HCT116 (cell line): ENCODE measurements around the gene RNPEP. TPM values are rescaled to one million over a fixed set of nuclear protein-coding genes. Genes with fewer than 3 reads are reported as not detected.

ENCODE experiments used
- ATAC-seq: fragments of 200-7000 bp; cut with Tn5 transposase; 2 replicates; pipeline ENCODE4 v1.9.1; 2020; ENCODE audit warnings: mild to moderate bottlenecking, moderate library complexity
- BruUV-seq: library from RNA; stranded (reverse); fragments of 400-500 nt; replicated peaks from 2 replicates; lab custom pipeline; 2021; lab: Mats Ljungman, UMichigan
- CTCF ChIA-PET: fragments of 300-600 bp; sonication (Branson Sonifier 250); formaldehyde crosslinking; loops from one replicate; lab custom pipeline; 2021; ENCODE audit warnings: antibody characterized with exemption; lab: Charles Lee
- POLR2A ChIA-PET: fragments of 300-600, 350-600 bp; sonication (Branson Sonifier 250); formaldehyde crosslinking; loops from one replicate; lab custom pipeline; 2021; ENCODE audit warnings: antibody characterized with exemption; lab: Charles Lee
- RAD21 ChIA-PET, 2 experiments: fragments of 300-600 bp; sonication (Branson Sonifier 250); formaldehyde crosslinking; loops; one replicate each; lab custom pipeline; 2023; ENCODE audit warnings: low total read pairs in 2 of 2; ENCODE audit not compliant: uncharacterized antibody in 2 of 2, unreplicated experiment in 2 of 2, low non-redundant PET in 1 of 2; lab: Charles Lee
- DNase-seq: peaks from one replicate; pipeline ENCODE4 v3.0.0-alpha.2; 2010; ENCODE audit warnings: low read depth, low spot score
- H2AFZ ChIP-seq: fragments of 200-600 bp; shearing (Covaris generic), sonication (generic); 2 replicates; pipeline ENCODE4 v1.6.1; 2017; ENCODE audit warnings: low read depth, mixed run types, mixed read lengths, antibody characterized with exemption, low read length; ENCODE audit not compliant: poor library complexity, severe bottlenecking
- H3K27ac ChIP-seq: 2 replicates; pipeline ENCODE4 v1.5.1; 2012; ENCODE audit warnings: low read depth, low read length
- H3K27me3 ChIP-seq: fragments of 200-600 bp; sonication (generic); 2 replicates; pipeline ENCODE4 v1.6.1; 2016; ENCODE audit warnings: mixed run types, low read length, mixed read lengths; ENCODE audit not compliant: insufficient read depth
- H3K36me3 ChIP-seq, 2 experiments: fragments of 200-500 bp in 1 of 2; fragments of 200-600 bp in 1 of 2; sonication (Bioruptor generic) in 1 of 2; sonication (generic) in 1 of 2; 2 replicates each; pipeline versions ENCODE4 v1.5.1 to v1.6.1; 2014 to 2016; ENCODE audit warnings: low read length in 2 of 2, inconsistent platforms in 1 of 2, mixed read lengths in 1 of 2, mixed run types in 1 of 2; ENCODE audit not compliant: insufficient read depth in 2 of 2, control insufficient read depth in 1 of 2
- H3K4me1 ChIP-seq, 2 experiments: fragments of 200-600 bp in 1 of 2; sonication (generic) in 1 of 2; 2 replicates each; pipeline versions ENCODE4 v1.5.1 to v1.6.1; 2012 to 2017; ENCODE audit warnings: low read length in 2 of 2, inconsistent platforms in 1 of 2, mild to moderate bottlenecking in 1 of 2, mixed read lengths in 1 of 2, mixed run types in 1 of 2, moderate library complexity in 1 of 2; ENCODE audit not compliant: insufficient read depth in 2 of 2, control insufficient read depth in 1 of 2
- H3K4me2 ChIP-seq: fragments of 200-600 bp; sonication (generic); 2 replicates; pipeline ENCODE4 v1.6.1; 2017; ENCODE audit warnings: mixed run types, low read length, mixed read lengths
- H3K4me3 ChIP-seq, 2 experiments: fragments of 200-600 bp in 1 of 2; sonication (generic) in 1 of 2; replicated peaks in 1 of 2; 2 replicates each; pipeline ENCODE4 v1.5.1; 2011 to 2016; ENCODE audit warnings: low read length in 2 of 2, control low read depth in 1 of 2, low read depth in 1 of 2, mild to moderate bottlenecking in 1 of 2, mixed read lengths in 1 of 2, mixed run types in 1 of 2
- H3K79me2 ChIP-seq: fragments of 200-600 bp; sonication (generic); 2 replicates; pipeline ENCODE4 v1.6.1; 2017; ENCODE audit warnings: mild to moderate bottlenecking, mixed run types, low read length, moderate library complexity, mixed read lengths; ENCODE audit not compliant: insufficient read depth
- H3K9ac ChIP-seq: fragments of 200-600 bp; sonication (generic); 2 replicates; pipeline ENCODE4 v1.6.1; 2016; ENCODE audit warnings: low read length, mixed read lengths
- H3K9me2 ChIP-seq: fragments of 200-600 bp; sonication (generic), shearing (Covaris generic); 2 replicates; pipeline ENCODE4 v1.6.1; 2017; ENCODE audit warnings: mixed run types, mild to moderate bottlenecking, moderate library complexity; ENCODE audit not compliant: insufficient read depth
- H3K9me3 ChIP-seq, 2 experiments: fragments of 200-500 bp in 1 of 2; fragments of 200-600 bp in 1 of 2; sonication (Bioruptor generic) in 1 of 2; sonication (generic) in 1 of 2; 2 replicates each; pipeline ENCODE4 v1.6.1; 2014 to 2017; ENCODE audit warnings: low read length in 2 of 2, mixed read lengths in 2 of 2, inconsistent platforms in 1 of 2, low read depth in 1 of 2, mild to moderate bottlenecking in 1 of 2, mixed run types in 1 of 2, moderate library complexity in 1 of 2; ENCODE audit not compliant: control insufficient read depth in 1 of 2, insufficient read depth in 1 of 2
- H4K20me1 ChIP-seq: fragments of 200-600 bp; sonication (generic), shearing (Covaris generic); 2 replicates; pipeline ENCODE4 v1.6.1; 2017; ENCODE audit warnings: mixed run types, mild to moderate bottlenecking, moderate library complexity; ENCODE audit not compliant: insufficient read depth
- CBX3 ChIP-seq: IDR thresholded peaks from 2 replicates; pipeline ENCODE4 v1.6.1; 2012; ENCODE audit warnings: low read depth
- CEBPB ChIP-seq: IDR thresholded peaks from 2 replicates; pipeline ENCODE4 v1.6.1; 2012; ENCODE audit warnings: low read depth
- EGR1 ChIP-seq: IDR thresholded peaks from 2 replicates; pipeline ENCODE4 v1.6.1; 2012; ENCODE audit warnings: low read depth
- EZH2 ChIP-seq: fragments of 200-600 bp; sonication (generic); IDR thresholded peaks from 2 replicates; pipeline ENCODE4 v1.6.1; 2017; ENCODE audit warnings: antibody characterized with exemption, mixed run types
- EZH2phosphoT487 ChIP-seq: fragments of 200-600 bp; IDR thresholded peaks from 2 replicates; pipeline ENCODE4 v1.6.1; 2018; ENCODE audit warnings: antibody characterized with exemption, borderline replicate concordance
- JUND ChIP-seq: IDR thresholded peaks from 2 replicates; pipeline ENCODE4 v1.6.1; 2012
- MAX ChIP-seq: IDR thresholded peaks from 2 replicates; pipeline ENCODE4 v1.6.1; 2012
- POLR2A ChIP-seq: IDR thresholded peaks from 2 replicates; pipeline ENCODE4 v1.7.0; 2011; ENCODE audit warnings: borderline replicate concordance; ENCODE audit not compliant: insufficient read depth, insufficient read length; ENCODE audit errors: extremely low read depth
- POLR2AphosphoS5 ChIP-seq: IDR thresholded peaks from 2 replicates; pipeline ENCODE4 v1.6.1; 2011; ENCODE audit warnings: mild to moderate bottlenecking, low read depth, low read length, moderate library complexity
- SIN3A ChIP-seq: IDR thresholded peaks from 2 replicates; pipeline ENCODE4 v1.6.1; 2012; ENCODE audit warnings: low read depth
- TCF7L2 ChIP-seq: IDR thresholded peaks from 2 replicates; pipeline ENCODE4 v1.7.0; 2011; ENCODE audit warnings: borderline replicate concordance, inconsistent platforms; ENCODE audit not compliant: insufficient read depth, insufficient read length; ENCODE audit errors: extremely low read depth
- YY1 ChIP-seq: IDR thresholded peaks from 2 replicates; pipeline ENCODE4 v1.6.1; 2011; ENCODE audit warnings: low read length, low read depth, moderate library complexity, mild to moderate bottlenecking; ENCODE audit not compliant: insufficient replicate concordance; ENCODE audit errors: extremely low read depth
- ZFX ChIP-seq: fragments of 450-650 bp; IDR thresholded peaks from 2 replicates; pipeline ENCODE4 v1.6.1; 2017
- ZNF274 ChIP-seq: fragments of 200-500 bp; sonication (Bioruptor generic); IDR thresholded peaks from 2 replicates; pipeline ENCODE4 v1.6.1; 2014; ENCODE audit warnings: mild to moderate bottlenecking, low read depth, low read length, inconsistent platforms
- intact Hi-C: fragments of 100-400 bp; cut with micrococcal nuclease; formaldehyde crosslinking; loops from 2 replicates; pipeline ENCODE4 v1.10.0; 2022
- total RNA-seq: library from RNA; stranded (reverse); gene quantifications from one replicate; pipeline ENCODE4 v1.2.1, GENCODE V29; 2021; ENCODE audit not compliant: unreplicated experiment
- TF ChIP-seq, protein P1 (sequence below), 3 experiments: fragments of 200-600 bp in 1 of 3; sonication (generic) in 1 of 3; IDR thresholded peaks in 2 of 3; conservative IDR thresholded peaks in 1 of 3; 2 replicates each; pipeline ENCODE4 v1.5.1; 2012 to 2017; ENCODE audit warnings: low read depth in 2 of 3, low read length in 2 of 3, antibody characterized with exemption in 1 of 3, borderline replicate concordance in 1 of 3, control low read depth in 1 of 3, mild to moderate bottlenecking in 1 of 3, mixed read lengths in 1 of 3, mixed run types in 1 of 3, moderate library complexity in 1 of 3; ENCODE audit not compliant: insufficient read depth in 1 of 3
- TF ChIP-seq, protein P2 (sequence below): IDR thresholded peaks from 2 replicates; pipeline ENCODE4 v1.6.1; 2011; ENCODE audit warnings: mild to moderate bottlenecking, low read length, moderate library complexity; ENCODE audit not compliant: insufficient replicate concordance; ENCODE audit errors: extremely low read depth
- TF ChIP-seq, protein P3 (sequence below): IDR thresholded peaks from 2 replicates; pipeline ENCODE4 v1.6.1; 2012; ENCODE audit warnings: low read depth

Gene RNPEP
- total RNA-seq, 1 experiment from 2014 or later: 85.9 TPM

DNA sequence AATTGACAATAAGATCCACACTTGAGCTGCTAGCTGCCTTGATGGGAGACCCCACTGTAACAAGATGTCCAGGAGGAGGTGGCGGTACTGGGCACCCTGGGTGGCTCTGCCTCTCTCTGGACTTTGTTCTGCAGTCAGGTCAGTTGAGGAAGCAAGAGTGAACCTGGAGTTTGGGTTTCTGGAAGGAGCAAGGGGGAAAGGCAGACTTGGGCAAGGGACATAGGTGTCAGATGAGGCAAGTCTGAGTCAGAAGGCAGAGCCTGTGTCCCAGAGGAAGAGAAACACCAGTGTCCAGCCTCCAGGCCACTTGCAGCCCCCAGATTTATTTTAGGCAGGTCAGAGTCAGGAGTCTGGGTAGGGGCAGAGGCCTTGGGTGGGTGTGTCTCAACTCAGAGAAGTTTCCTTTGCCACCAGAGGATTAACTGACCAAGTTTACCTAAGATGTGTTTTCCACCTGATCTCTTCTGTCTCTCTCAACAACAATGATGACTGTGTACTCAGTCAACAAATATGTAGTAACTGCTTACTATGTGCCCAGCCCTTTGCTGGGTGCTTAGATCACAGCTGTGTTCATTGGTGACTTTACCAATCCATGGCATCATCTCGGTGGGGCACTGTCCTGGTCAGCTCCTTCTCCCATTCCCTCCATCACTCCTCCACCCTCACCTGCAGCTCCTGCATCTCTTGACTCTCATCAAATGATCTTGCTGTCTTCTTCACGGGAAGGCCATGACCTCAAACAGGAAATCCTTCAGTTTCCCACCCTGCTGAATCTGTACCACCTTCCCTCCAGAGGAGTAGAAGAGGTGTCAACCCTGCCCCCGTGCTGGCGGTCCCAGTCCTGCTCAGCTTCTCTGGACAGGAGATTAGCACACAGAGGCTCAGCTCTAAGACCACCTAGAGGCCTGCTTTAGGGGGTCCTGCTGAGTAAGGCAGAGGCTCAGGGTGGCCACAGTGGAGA lies 64.6 kb downstream of the RNPEP start:
- peak overlapping the region; percentile 58 for H3K4me2 ChIP-seq
- TF ChIP-seq JUND (peak; percentile 74), POLR2A (no peak), TCF7L2 (no peak), MAX (peak; percentile 60; the same call in 1 of the 2 replicates), SIN3A (no peak; the same call in 1 of the 2 replicates), POLR2AphosphoS5 (no peak; the same call in 1 of the 2 replicates), ZNF274 (no peak), ZFX (no peak), EGR1 (no peak), CEBPB (peak; percentile 42; the same call in 1 of the 2 replicates), YY1 (no peak), EZH2phosphoT487 (no peak), CBX3 (peak; percentile 68; the same call in 1 of the 2 replicates), EZH2 (no peak)
- TF ChIP-seq, protein P1, sequence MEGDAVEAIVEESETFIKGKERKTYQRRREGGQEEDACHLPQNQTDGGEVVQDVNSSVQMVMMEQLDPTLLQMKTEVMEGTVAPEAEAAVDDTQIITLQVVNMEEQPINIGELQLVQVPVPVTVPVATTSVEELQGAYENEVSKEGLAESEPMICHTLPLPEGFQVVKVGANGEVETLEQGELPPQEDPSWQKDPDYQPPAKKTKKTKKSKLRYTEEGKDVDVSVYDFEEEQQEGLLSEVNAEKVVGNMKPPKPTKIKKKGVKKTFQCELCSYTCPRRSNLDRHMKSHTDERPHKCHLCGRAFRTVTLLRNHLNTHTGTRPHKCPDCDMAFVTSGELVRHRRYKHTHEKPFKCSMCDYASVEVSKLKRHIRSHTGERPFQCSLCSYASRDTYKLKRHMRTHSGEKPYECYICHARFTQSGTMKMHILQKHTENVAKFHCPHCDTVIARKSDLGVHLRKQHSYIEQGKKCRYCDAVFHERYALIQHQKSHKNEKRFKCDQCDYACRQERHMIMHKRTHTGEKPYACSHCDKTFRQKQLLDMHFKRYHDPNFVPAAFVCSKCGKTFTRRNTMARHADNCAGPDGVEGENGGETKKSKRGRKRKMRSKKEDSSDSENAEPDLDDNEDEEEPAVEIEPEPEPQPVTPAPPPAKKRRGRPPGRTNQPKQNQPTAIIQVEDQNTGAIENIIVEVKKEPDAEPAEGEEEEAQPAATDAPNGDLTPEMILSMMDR (IDR thresholded peaks at IDR 0.05 in 2 of 3, conservative IDR thresholded peaks at IDR 0.05 in 1 of 3; ENCODE audit: borderline replicate concordance in 1 of 3, insufficient read depth in 1 of 3, low read depth in 2 of 3, low read length in 2 of 3): no peak
- TF ChIP-seq, protein P2, sequence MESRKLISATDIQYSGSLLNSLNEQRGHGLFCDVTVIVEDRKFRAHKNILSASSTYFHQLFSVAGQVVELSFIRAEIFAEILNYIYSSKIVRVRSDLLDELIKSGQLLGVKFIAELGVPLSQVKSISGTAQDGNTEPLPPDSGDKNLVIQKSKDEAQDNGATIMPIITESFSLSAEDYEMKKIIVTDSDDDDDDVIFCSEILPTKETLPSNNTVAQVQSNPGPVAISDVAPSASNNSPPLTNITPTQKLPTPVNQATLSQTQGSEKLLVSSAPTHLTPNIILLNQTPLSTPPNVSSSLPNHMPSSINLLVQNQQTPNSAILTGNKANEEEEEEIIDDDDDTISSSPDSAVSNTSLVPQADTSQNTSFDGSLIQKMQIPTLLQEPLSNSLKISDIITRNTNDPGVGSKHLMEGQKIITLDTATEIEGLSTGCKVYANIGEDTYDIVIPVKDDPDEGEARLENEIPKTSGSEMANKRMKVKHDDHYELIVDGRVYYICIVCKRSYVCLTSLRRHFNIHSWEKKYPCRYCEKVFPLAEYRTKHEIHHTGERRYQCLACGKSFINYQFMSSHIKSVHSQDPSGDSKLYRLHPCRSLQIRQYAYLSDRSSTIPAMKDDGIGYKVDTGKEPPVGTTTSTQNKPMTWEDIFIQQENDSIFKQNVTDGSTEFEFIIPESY: no peak
- TF ChIP-seq, protein P3, sequence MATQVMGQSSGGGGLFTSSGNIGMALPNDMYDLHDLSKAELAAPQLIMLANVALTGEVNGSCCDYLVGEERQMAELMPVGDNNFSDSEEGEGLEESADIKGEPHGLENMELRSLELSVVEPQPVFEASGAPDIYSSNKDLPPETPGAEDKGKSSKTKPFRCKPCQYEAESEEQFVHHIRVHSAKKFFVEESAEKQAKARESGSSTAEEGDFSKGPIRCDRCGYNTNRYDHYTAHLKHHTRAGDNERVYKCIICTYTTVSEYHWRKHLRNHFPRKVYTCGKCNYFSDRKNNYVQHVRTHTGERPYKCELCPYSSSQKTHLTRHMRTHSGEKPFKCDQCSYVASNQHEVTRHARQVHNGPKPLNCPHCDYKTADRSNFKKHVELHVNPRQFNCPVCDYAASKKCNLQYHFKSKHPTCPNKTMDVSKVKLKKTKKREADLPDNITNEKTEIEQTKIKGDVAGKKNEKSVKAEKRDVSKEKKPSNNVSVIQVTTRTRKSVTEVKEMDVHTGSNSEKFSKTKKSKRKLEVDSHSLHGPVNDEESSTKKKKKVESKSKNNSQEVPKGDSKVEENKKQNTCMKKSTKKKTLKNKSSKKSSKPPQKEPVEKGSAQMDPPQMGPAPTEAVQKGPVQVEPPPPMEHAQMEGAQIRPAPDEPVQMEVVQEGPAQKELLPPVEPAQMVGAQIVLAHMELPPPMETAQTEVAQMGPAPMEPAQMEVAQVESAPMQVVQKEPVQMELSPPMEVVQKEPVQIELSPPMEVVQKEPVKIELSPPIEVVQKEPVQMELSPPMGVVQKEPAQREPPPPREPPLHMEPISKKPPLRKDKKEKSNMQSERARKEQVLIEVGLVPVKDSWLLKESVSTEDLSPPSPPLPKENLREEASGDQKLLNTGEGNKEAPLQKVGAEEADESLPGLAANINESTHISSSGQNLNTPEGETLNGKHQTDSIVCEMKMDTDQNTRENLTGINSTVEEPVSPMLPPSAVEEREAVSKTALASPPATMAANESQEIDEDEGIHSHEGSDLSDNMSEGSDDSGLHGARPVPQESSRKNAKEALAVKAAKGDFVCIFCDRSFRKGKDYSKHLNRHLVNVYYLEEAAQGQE: no peak

More for the DNA sequence above, 64.6 kb downstream of the RNPEP start:
- RAD21 ChIA-PET: no interaction called here
- H3K36me3 ChIP-seq: no peaks in the 10 kb centered on the region
- BruUV-seq: TSS peak; percentile 83
- no peaks in the 10 kb centered on the region for H4K20me1 ChIP-seq
- H3K4me3 ChIP-seq: peak overlapping the region in 1 of 2 experiments; percentile 15; a peak in 1 of 4 replicates
- H3K4me1 ChIP-seq: peaks cover 43 to 77% of the 10 kb centered on the region in 2 experiments
- intact Hi-C loops: no loop called here
- H3K9ac ChIP-seq: peak overlapping the region; percentile 35
- H3K79me2 ChIP-seq: no peaks in the 10 kb centered on the region
- DNase-seq (peak; percentile 68), ATAC-seq (peak; percentile 73)
- no peak overlapping the region for H2AFZ ChIP-seq
- CTCF ChIA-PET: interaction anchor here (0.8 to 1.2 kb wide), 2 partner anchors 12 to 37 kb away, joined by 3 to 4 read pairs; partner anchors contain the start of gene ELF3
- H3K9me2 ChIP-seq: no peaks in the 10 kb centered on the region
- H3K9me3 ChIP-seq: no peaks in the 10 kb centered on the region
- POLR2A ChIA-PET: interaction anchor here (0.6 to 4.2 kb wide), 10 partner anchors 10 to 59 kb away, joined by 3 to 28 read pairs (median 4); partner anchors contain the start of gene ELF3
- H3K27ac ChIP-seq: peak overlapping the region; percentile 63
- no peaks in the 10 kb centered on the region for H3K27me3 ChIP-seq
